Measurements from ENCODE around the gene SLC46A1. TPM values are rescaled to one million over a fixed set of nuclear protein-coding genes. Genes with fewer than 3 reads are reported as not detected.
A peak's percentile ranks its signal among the peaks of the same experiment; 100 is the strongest.
"Not testable (repeated sequence)": the region's sequence is repeated elsewhere in the genome, so short reads cannot be mapped to it uniquely, and the experiment has no call there.

The SLC46A1 gene
- 1.4 and 2.1 TPM in 2 replicates for total RNA-seq (2014; rRNA removed; shearing (Covaris generic))

DNA sequence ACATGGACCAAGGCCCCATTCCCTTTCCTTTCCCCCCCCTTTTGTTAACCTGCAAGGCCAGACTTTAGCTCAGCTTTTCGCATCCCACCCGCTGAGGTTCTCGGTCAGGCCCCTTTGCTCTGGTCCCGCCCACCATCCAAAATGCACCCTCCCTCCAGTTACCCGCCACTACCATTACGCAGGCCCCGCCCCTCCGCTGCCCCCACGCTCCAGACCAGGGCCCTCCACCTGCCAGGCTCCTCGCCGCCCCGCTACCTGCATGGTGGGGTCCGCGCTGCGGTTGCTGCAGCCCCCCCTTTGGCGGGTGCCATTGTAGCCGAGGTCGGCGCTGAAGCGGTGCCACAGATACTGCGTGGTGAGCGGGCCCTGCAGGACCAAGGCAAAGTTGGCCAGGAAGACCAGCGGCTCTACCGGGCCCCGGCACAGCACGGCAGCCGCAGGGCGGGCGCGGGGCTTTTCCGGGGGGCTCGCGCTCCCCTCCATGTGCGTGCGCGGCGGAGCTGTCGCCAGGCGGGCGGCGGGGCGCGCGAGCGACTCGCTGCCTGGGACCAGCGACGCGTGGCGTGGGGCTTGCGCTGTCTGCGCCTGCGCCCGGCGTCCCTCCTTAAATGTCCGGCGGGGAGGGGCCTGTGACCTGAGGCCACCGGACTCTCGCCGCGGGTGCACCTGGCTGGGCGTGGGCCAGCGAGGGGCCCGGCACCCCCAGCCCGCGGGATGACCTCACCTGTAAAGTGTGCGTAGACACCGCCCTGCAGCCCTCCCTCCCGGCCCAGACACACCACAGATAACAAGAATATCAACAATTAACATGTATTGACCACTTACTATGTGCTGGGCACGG is at the start of gene SLC46A1:
TSS of gene SLC46A1 (minus strand) at position 581 of the 841 bp plus-strand sequence. CDS start at position 483, 98 bp downstream.
- peak; percentile 24 for DNase-seq (ENCODE audit: low read depth)

- no peak for DNase-seq (ENCODE audit: low read depth)
These were observed 43.8 kb upstream of the SLC46A1 start for GRCh38 chr17:28449859-28450258.

- no peak for DNase-seq (ENCODE audit: low read depth)
These were observed 41.4 kb upstream of the SLC46A1 start for GRCh38 chr17:28447396-28447760.

DNA sequence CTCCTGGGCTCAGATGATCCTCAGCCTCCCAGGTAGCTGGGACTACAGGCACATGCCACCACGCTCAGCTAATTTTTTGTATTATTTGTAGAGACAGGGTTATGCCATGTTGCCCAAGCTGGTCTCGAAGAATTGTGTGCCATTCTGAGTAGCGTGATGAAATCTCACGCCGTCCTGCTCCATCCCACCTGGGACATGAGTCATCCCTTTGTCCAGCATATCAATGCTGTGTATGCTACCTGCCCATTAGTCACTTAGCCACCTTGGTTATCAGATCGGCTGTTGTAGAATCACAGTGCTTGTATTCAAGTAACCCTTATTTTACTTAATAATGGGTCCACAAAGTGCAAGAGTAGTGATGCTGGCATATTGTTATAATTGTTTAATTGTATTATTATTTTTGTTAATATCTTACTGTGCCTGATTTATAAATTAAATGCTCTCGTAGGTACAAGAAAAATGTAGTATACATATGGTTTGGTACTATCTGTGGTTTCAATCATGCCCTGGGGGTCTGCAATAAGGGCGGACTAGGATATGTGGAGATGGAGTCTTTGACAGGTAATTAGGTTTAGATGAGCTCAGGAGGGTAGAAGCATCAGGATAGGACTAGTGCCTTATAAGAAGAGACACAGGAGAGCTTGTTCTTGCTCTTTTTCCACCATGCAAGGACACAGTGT is 40.8 kb upstream of the SLC46A1 start:
- DNase-seq (ENCODE audit: low read depth): no peak

GRCh38 chr17:28443901-28444638 is 38.1 kb upstream of the SLC46A1 start:
- no peak for DNase-seq (ENCODE audit: low read depth)

GRCh38 chr17:28434326-28434725 is 28.3 kb upstream of the SLC46A1 start:
- not testable (repeated sequence) for DNase-seq (ENCODE audit: low read depth)

DNA sequence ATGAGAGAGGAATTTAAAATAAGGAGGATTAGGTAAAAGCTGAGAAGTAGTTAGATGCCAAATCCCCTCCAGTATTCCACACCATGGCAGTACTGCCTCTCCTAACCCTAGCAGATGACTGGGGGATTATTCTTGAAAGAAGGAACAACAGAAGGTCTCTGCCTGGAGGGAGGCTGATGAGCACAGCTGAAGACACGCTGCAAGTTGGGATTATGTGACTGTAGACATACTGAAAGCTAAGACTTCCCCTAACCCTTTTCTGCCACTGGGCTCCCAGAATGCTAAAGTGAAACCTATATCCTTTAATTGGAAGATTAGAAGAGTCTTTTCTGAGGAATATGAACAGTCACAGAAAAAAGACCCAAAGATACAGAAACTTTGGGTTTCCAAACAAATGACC is 27.7 kb upstream of the SLC46A1 start:
- DNase-seq (ENCODE audit: low read depth): no peak

GRCh38 chr17:28427982-28428381 is 22.0 kb upstream of the SLC46A1 start:
- not testable (repeated sequence) for DNase-seq (ENCODE audit: low read depth)

DNA sequence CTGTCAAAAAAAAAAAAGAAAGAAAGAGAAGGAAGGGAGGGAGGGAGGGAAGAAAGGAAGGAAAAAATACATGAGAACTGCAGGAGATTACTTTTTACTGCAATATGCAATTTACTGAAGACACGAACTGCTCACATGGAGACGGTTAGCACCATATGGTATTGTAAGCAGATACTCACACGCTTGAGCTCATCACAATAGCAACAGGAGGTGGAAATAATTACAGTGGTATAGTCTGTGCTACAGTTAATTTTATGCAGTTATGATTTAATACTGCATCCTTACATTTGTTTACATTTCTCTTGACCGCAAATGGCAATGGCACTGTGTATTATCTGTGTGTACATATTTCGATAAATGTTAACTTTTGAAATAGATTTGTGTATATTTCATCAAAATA is 21.4 kb upstream of the SLC46A1 start:
- no peak for DNase-seq (ENCODE audit: low read depth)

- DNase-seq (ENCODE audit: low read depth): peak; percentile 15
These were observed 20.1 kb upstream of the SLC46A1 start for GRCh38 chr17:28426081-28426519.

GRCh38 chr17:28425206-28425605 is 19.2 kb upstream of the SLC46A1 start:
- DNase-seq (ENCODE audit: low read depth): no peak

DNA sequence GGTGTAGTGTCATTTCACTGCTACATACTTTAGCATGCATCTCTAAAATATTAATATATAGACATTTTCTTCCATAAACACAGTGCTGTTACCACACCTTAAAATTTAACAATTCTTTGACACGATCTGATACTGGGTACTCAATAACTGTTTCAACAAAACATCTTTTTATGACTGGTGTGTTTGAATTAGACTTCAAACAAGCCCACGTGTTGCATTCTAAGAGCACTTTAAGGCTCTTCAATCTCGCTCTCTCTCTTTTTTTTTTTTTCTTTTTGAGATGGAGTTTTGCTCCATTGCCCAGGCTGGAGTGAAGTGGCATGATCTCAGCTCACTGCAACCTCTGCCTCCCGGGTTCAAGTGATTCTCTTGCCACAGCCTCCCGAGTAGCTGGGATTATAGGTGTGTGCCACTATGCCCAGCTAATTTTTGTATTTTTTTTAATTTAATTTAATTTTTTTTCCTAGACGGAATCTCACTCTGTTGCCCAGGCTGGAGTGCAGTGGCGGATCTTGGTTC is 15.8 kb upstream of the SLC46A1 start:
- DNase-seq (ENCODE audit: low read depth): no peak

DNA sequence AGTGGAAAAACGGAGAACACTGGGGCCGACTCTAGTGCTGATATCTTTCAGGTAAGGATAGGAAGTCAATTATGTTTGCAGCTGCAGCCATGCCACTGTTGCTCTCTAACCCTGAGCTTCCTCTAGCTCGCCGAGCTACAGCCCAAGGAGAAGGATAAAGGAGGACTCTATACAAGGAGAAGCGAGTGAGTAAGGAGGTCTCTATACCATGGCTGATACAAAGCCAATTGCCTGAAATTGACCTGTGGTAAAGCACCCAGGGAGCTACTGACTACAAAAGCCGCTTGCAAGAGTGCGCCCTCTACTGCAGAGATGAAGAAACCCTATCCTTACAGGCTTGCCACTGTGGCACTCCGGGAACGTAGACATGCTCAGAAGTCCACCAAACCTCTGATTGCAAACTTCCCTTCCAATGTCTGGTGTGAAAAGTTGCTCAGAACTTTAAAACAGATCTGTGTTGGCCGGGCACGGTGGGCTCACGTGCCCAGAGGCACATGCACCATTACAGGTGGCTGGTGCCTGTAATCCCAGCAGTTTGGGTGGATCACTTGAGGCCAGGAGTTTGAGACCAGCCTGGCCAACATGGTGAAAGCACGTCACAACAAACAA is 10.8 kb upstream of the SLC46A1 start:
- peak; percentile 54 for DNase-seq (ENCODE audit: low read depth)

- DNase-seq (ENCODE audit: low read depth): no peak
These were observed 9.9 kb upstream of the SLC46A1 start for GRCh38 chr17:28415886-28416285.

DNA sequence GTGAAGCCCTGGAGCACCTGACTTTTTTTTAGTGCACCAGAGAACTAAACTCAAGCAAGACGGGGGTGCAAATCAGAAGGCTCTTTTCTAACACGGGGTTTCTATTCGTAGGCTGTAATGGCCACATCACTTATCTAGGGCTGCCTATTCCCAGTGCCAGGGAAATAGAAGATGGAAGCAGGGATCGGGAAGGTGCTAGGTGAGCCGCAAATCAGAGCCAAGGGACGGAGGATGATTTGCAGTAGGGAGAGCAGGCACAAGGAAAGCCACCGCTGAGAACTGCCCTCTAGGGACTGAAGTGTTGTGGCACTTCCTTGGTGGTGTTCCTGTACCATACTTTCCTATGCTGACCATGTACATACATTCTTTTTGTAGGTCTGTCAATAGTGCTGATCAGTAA is 7.8 kb upstream of the SLC46A1 start:
- DNase-seq (ENCODE audit: low read depth): no peak

- no peak for DNase-seq (ENCODE audit: low read depth)
These were observed 6.1 kb upstream of the SLC46A1 start for GRCh38 chr17:28412099-28412498.

- no peak for DNase-seq (ENCODE audit: low read depth)
These were observed 1.9 kb upstream of the SLC46A1 start for GRCh38 chr17:28407974-28408306.

GRCh38 chr17:28407130-28407973 is 1.3 kb upstream of the SLC46A1 start:
- DNase-seq (ENCODE audit: low read depth): no peak

DNA sequence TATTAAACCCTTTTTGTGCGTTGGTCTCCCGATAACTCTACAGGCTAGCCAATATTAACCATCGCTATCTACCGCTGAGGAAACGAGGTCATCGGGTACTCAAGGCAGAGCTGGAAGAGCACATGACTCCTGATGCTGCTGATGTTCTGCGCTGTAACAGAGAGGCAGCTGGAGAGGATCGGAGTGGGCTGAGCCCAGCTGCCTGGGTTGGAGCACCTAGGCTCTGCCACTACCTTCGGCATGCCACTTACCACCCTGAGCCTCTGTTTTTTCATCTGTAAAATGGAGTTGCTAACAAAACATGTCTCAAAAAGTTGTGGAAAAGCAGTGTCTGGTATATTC is 432 bp upstream of the SLC46A1 start:
- no peak for DNase-seq (ENCODE audit: low read depth)

DNA sequence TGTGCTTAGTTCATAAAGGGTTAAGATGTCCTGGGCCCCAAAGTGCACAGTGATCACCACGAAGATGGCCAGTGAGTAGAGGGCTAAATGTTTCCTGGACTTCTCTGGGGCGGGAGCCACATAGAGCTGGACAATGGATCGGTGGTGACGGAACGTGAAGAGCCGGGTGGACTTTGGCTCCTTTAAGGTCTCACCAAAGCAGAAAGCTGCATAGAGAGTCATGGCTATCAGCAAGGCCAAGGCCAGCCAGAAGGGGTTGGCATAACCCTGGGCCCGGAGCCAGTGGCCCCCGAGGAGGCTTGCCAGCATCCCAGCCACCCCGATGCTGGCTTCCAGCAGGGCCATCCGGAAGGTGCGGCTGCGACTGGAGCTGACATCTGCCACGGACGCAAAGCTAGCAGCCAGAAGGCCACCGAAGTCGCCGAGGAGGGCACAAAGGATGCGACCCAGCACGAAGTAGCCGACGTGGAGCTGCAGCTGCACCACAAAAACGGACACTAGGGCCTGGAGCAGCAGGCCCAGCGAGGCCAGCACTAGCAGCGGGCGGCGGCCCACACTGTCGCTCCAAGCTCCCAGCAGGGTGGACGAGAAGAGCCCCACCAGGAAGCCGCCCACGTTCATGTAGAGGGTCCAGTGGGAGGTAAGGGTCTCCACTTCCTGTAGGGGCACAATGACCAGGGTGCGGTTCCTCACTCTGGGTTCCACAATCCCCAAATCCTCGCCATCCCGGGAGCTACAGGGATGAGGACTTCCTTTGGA is 1.0 kb downstream of the SLC46A1 start:
- DNase-seq (ENCODE audit: low read depth): no peak
